ENCODE data around the gene B3GNT7.
"Not testable (repeated sequence)": the region's sequence is repeated elsewhere in the genome, so short reads cannot be mapped to it uniquely, and the experiment has no call there.

Gene B3GNT7

GRCh38 chr2:231405601-231406367 lies 10.3 kb downstream of the B3GNT7 start:
- DNase-seq = not testable (repeated sequence)

- not testable (repeated sequence) for DNase-seq
These were observed 12.2 kb downstream of the B3GNT7 start for GRCh38 chr2:231407686-231408085.

DNA sequence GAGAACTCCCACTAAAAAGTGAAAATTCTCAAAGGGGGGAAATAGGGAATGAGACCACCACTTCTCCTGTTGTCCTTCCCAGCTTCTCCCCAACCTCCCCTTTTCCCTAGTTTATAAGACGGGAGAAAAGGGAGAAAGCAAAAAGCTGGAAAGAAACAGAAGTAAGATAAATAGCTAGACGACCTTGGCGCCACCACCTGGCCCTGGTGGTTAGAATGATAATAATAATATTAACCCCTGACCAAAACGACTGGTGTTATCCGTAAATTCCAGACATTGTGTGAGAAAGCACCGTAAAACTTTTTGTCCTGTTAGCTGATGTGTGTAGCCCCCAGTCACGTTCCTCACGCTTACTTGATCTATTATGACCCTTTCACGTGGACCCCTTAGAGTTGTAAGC lies 12.8 kb downstream of the B3GNT7 start:
- not testable (repeated sequence) for DNase-seq

DNA sequence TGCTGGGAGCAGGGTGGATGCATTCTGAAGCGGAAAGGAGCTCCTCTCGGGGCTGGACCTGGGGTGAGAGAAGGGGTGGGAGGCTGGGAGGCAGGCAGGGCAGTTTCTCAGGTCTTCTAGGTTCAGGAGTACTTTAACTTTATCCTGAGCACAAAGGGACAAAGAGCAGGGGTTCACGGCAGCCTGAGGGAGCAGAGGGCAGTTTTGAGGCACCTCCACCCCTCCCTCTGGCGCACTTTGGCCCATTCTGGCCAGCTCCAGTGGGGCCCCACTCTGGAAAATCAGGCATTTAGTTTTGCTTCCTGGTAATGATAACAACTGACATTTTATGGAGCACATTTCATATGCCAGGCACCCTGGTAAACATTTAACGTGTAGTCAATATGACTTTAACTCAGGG lies 14.3 kb downstream of the B3GNT7 start:
- DNase-seq = no peak

DNA sequence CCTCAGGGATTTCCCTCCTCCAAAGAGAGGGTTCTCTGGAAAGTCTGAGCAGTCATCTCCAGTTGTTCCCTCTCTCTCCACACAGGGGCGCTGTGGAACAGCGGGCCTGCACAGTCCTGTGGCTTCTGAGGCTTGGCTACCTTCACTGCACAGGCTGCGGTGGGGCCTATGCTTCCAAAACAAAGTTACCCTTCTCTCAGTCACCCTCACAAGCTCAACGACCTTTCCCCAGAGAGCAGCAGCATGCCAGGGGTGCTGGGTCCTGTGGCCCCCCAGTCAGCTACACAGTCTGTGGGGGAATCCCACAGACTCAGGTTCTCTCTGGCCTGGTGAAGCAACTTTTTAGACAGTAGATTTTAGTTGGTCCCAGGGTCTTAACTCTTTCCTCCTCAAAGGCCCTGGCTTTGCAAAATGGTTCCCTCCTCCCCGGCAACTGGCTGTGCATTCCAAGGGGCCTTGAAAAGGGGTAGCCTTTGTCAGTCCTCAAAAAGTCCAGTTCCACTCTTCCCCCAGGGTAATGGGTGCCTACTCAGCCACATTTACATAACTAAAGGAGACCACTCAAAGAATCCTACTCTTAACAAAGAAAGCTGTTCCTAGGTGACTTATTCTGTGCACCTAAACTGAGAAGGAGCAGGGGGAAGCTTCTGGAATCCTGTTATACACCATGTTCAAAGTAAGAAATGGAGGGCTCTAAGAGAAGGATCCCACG lies 14.9 kb downstream of the B3GNT7 start:
- no peak for DNase-seq

GRCh38 chr2:231411237-231411636 lies 15.7 kb downstream of the B3GNT7 start:
- no peak for DNase-seq

DNA sequence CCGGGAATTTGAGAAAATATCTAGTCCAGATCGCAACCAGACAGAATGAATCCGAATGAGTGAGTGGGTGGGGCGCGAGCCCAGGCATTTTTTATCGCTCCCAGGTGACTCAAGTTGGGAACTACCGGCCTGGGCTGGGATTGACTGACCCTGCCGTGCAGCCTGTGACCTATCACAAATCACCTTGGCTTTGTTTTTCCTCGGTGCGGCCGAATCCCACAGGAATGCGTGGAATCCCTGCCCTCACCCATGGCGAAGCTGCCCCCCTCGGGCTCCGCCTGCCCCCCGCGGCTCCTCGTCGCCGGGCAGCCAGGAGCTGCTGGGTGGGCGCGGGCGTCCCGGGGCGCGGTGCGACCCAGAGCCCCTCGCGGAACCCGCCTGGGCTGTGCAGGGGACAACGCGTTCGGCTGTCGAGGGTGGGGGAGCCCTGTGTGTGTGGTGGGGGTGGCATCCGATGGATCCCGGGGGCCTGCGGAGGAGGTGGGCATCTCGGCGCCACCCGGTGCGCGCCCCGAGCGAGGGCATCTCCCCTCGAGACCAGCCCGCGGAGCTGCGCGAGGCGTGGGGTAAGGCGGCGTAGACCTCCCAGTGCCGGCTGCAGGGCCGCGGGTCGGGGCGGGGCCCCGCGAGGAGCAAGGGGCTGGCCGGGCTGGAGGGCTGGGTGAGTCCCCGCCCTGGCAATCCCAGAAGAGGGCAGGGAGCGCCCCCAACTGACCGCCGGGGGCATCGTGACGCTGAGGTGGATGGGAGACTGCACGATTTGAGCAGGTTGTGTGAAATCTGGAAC lies 16.5 kb downstream of the B3GNT7 start:
- peak; percentile 61 to 84 for DNase-seq

GRCh38 chr2:231412618-231412963 lies 17.1 kb downstream of the B3GNT7 start:
- DNase-seq = no peak

DNA sequence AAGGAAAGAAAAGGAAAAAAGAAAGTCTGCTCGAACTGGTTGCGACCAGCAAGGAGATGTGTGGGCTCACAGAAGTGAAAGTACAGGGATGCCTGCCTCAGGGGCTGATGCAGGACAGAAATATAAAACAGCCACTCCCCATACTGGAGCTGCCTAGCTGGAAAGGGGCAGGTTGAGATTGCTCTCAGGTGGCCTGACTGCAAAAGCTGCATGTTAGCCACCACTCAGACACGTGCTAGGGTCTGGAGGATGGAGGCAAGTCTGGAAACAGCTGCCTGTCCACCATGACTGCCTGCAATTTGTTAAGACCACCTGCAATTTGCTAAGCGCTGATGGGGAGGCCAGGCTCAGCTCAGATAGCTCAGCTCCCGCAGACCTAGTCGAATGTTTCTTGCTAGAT lies 17.9 kb downstream of the B3GNT7 start:
- no peak for DNase-seq

DNA sequence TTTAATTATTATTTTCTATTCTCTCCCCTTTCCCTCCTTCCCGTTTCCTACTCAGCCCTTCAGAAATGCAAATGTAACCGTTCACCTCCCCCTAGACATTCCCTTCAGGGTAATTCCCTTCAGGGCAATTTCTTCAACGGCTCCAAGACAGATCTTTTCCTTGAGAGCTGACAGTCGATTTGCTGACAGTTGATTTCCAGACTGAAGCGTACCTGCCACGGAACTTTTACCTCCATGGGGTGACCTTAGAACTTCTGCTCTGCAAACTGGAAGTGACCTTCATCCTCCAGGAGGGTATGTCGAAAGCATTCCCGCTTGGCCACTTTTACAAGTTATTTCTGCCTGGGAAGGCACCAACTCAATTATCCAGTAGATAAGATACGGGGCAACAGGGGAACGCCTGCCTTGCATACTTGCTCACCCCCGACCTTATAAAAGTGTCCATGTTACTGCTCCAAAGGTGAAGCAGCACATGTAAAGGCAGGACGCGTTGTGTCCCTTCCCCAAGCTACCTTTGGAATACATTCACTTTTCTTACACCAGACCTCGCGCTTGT lies 18.5 kb downstream of the B3GNT7 start:
- DNase-seq = no peak

DNA sequence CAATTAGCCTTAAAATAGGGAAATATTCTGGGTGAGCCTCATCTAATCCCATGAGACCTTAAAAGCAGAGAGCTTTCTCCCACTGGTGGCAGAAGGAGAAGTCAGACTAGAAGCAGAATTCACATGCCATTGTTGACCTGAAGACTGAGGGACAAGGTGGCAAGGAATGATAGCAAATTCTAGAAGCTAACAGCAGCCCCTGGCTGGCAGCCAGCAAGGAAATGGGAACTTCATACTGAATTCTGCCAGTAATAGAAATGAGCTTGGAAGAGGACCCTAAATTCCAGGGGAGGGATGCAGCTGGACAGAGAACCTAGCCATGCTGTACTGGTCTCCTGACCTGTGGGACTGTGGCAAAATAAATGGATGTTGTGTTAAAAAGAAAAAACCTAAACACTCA lies 19.5 kb downstream of the B3GNT7 start:
- DNase-seq = no peak

DNA sequence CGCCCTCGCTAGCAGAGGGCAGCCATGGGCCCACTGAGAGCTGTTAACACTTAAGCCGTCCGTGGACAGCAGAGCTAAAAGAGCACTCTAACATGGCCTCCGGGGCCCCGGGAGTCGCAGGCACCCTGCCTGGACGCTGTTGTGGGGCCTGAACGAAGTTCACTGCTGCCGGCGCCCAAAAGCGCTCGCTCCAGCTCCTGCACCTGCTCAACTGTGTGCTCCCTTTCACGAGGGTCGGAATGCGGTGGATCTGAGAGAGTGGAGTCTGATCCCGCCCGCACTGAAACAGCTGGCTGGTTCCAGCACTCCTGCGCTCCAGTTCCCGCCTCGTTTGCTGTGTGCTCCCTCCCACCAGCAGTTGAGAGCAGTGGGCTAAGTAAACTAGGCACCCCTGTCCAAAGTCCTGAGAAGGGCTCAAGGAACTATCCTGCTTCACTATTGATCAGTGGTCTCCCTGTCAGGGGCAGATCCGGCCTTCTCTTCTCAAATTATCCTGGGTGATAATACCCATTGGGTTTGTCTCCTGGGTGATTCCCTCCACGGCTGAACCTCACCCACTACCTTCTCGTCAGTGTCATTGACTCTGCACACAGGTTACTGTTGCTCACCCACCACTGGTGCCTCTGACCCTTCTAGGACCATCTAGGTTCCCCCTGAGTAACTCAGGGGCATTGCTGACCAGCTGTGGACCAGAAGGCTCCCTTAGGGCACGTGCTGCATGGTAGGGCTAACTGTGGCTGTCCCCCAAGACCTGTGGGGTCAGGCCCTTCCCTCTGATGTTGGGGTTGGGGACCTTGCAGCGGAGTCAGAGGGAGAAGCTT lies 23.5 kb downstream of the B3GNT7 start:
- DNase-seq = no peak

DNA sequence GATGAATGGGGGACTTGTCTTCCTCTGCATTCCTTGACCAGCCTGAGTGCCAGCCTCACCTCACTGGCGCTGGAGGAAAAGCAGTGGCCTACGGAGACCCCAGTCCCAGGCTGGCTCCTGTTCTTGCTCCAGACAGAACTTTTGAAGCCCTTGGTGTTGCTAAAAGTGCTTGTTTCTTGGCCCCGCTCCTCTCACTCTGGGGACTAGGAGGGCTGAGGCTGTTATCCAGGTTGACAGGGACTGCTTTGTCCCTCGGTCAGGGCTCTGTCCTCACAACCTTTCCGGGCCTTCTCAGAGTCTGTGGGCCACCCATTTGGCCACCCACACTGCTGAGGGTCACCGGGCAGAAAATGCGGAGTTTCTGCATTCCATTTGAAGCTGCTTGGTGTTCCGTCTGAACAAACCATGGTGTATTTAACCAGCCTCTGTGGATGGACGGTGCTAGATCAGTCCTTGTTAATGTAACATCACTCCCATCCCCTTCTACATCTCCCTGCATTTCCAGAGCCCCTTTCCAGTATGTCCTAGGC lies 25.6 kb downstream of the B3GNT7 start:
- no peak for DNase-seq

- DNase-seq = no peak
These were observed 26.5 kb downstream of the B3GNT7 start for GRCh38 chr2:231422056-231422455.

- DNase-seq = no peak
These were observed 27.7 kb downstream of the B3GNT7 start for GRCh38 chr2:231423176-231423575.

GRCh38 chr2:231425291-231425810 lies 29.8 kb downstream of the B3GNT7 start:
- DNase-seq = no peak

- DNase-seq = no peak
These were observed 30.5 kb downstream of the B3GNT7 start for GRCh38 chr2:231425811-231426703.

- no peak for DNase-seq
These were observed 31.6 kb downstream of the B3GNT7 start for GRCh38 chr2:231427116-231427515.

DNA sequence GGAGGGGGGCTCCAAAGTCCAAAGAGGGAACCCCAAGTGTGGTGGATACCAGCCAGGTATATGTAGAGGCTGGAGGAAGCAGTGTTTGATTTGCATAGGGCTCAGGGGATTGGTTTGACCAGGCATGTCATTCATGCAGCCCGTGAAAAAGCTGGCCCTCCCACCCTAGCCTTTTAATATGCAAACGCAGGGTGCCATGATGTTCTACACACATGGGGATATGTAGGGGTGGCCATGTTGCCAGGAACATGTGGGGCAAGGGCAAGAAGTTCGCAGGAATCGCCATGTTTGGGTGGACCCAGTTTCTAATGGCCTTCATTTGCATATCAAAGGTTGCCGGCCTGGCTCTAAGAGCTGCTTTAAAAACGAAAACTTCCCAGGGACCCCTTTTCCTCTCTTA lies 33.6 kb downstream of the B3GNT7 start:
- no peak for DNase-seq

- no peak for DNase-seq
These were observed 34.4 kb downstream of the B3GNT7 start for GRCh38 chr2:231429901-231430300.

GRCh38 chr2:231430437-231430836 lies 34.9 kb downstream of the B3GNT7 start:
- DNase-seq = not testable (repeated sequence)

Data from inflammatory macrophage treated with lipopolysaccharide for 1 hour (primary cell).